Esophagus muscularis mucosa (tissue), 4 donors: ENCODE results near the gene LTBP1.

Experiments
- EP300 ChIP-seq: sonication (generic); formaldehyde crosslinking; IDR thresholded peaks from one replicate; pipeline ENCODE4 v1.6.1; 2017; ENCODE audit warnings: antibody characterized with exemption
- POLR2A ChIP-seq: fragments of 450-650 bp; IDR thresholded peaks from one replicate; pipeline ENCODE4 v1.6.1; 2017; ENCODE audit warnings: antibody characterized with exemption, moderate library complexity, mild to moderate bottlenecking, low read depth
- TF ChIP-seq, protein P1 (sequence below), 3 experiments: fragments of 200-600 bp in 2 of 3; fragments of 450-650 bp in 1 of 3; sonication (generic) in 2 of 3; IDR thresholded peaks; one replicate each; pipeline ENCODE4 v1.5.1; 2017 to 2019; ENCODE audit warnings: antibody characterized with exemption in 3 of 3, mild to moderate bottlenecking in 2 of 3, moderate library complexity in 1 of 3

- TF ChIP-seq, protein P1, sequence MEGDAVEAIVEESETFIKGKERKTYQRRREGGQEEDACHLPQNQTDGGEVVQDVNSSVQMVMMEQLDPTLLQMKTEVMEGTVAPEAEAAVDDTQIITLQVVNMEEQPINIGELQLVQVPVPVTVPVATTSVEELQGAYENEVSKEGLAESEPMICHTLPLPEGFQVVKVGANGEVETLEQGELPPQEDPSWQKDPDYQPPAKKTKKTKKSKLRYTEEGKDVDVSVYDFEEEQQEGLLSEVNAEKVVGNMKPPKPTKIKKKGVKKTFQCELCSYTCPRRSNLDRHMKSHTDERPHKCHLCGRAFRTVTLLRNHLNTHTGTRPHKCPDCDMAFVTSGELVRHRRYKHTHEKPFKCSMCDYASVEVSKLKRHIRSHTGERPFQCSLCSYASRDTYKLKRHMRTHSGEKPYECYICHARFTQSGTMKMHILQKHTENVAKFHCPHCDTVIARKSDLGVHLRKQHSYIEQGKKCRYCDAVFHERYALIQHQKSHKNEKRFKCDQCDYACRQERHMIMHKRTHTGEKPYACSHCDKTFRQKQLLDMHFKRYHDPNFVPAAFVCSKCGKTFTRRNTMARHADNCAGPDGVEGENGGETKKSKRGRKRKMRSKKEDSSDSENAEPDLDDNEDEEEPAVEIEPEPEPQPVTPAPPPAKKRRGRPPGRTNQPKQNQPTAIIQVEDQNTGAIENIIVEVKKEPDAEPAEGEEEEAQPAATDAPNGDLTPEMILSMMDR (IDR thresholded peaks at IDR 0.05) = no peak
- TF ChIP-seq POLR2A (no peak), EP300 (no peak)
Measured at GRCh38 chr2:33013684-33014110, 66.9 kb downstream of the LTBP1 start.
